Endothelial cell of umbilical vein (primary cell): Measurements from ENCODE around the gene GRAMD2B. TPM values are rescaled to one million over a fixed set of nuclear protein-coding genes. Genes with fewer than 3 reads are reported as not detected.

Experiments
- BruUV-seq: library from RNA; stranded (reverse); fragments of 400-500 nt; replicated peaks from 2 replicates; lab custom pipeline; 2021; lab: Mats Ljungman, UMichigan
- CTCF ChIA-PET: fragments of 300-600, 350-600 bp; sonication (Branson Sonifier 250); formaldehyde crosslinking; loops from one replicate; lab custom pipeline; 2021; ENCODE audit warnings: antibody characterized with exemption, inconsistent platforms; lab: Charles Lee
- POLR2A ChIA-PET: fragments of 300-600, 350-600 bp; sonication (Branson Sonifier 250); formaldehyde crosslinking; loops from one replicate; lab custom pipeline; 2021; ENCODE audit warnings: antibody characterized with exemption, inconsistent platforms; lab: Charles Lee
- DNase-seq: peaks from one replicate; pipeline ENCODE4 v3.0.0-alpha.2; 2011; ENCODE audit warnings: low read depth, low spot score
- FAIRE-seq: peaks from 2 replicates; lab custom pipeline; 2011; peaks lifted over from hg19 to GRCh38; lab: Jason Lieb, UNC
- H2AFZ ChIP-seq: 2 replicates; pipeline ENCODE4 v1.6.0; 2012; ENCODE audit warnings: low read depth, low read length, control low read depth, inconsistent platforms
- H3K27ac ChIP-seq: 2 replicates; pipeline ENCODE4 v1.5.1; 2011; ENCODE audit warnings: low read depth, mild to moderate bottlenecking, control low read depth, low read length, moderate library complexity; ENCODE audit not compliant: insufficient read depth
- H3K27me3 ChIP-seq, 2 experiments: 2 replicates each; pipeline versions ENCODE4 v1.6.0 to v1.6.1; 2011; ENCODE audit warnings: low read length in 2 of 2, mixed read lengths in 1 of 2; ENCODE audit not compliant: control insufficient read depth in 2 of 2, insufficient read depth in 2 of 2
- H3K36me3 ChIP-seq, 2 experiments: 2 replicates in 1 of 2; 3 replicates in 1 of 2; pipeline ENCODE4 v1.5.1; 2011; ENCODE audit warnings: low read length in 2 of 2, mild to moderate bottlenecking in 1 of 2, moderate library complexity in 1 of 2; ENCODE audit not compliant: control insufficient read depth in 2 of 2, insufficient read depth in 2 of 2; ENCODE audit errors: extremely low read depth in 1 of 2
- H3K4me1 ChIP-seq: 3 replicates; pipeline ENCODE4 v1.5.1; 2011; ENCODE audit warnings: mild to moderate bottlenecking, low read length; ENCODE audit not compliant: control insufficient read depth, insufficient read depth; ENCODE audit errors: extremely low read depth
- H3K4me2 ChIP-seq: 2 replicates; pipeline ENCODE4 v1.6.1; 2011; ENCODE audit warnings: low read length, control low read depth, mixed read lengths; ENCODE audit not compliant: insufficient read depth
- H3K4me3 ChIP-seq, 3 experiments: fragments of 200-600 bp in 1 of 3; sonication (generic), shearing (Covaris generic) in 1 of 3; replicated peaks in 1 of 3; 2 replicates each; pipeline ENCODE4 v1.5.1; 2011 to 2016; ENCODE audit warnings: control low read depth in 3 of 3, low read length in 3 of 3, mild to moderate bottlenecking in 2 of 3, inconsistent platforms in 1 of 3, low read depth in 1 of 3, moderate library complexity in 1 of 3; ENCODE audit not compliant: insufficient read depth in 1 of 3
- H3K79me2 ChIP-seq: 2 replicates; pipeline ENCODE4 v1.6.0; 2012; ENCODE audit warnings: low read length, inconsistent platforms; ENCODE audit not compliant: control insufficient read depth, insufficient read depth
- H3K9ac ChIP-seq: replicated peaks from 2 replicates; pipeline ENCODE3; 2011; ENCODE audit warnings: low read length, control low read depth; ENCODE audit not compliant: insufficient read depth; ENCODE audit errors: extremely low read depth
- H3K9me1 ChIP-seq: replicated peaks from 3 replicates; pipeline ENCODE4 v1.6.0; 2011; ENCODE audit warnings: mild to moderate bottlenecking, low read length; ENCODE audit not compliant: control insufficient read depth, insufficient read depth; ENCODE audit errors: extremely low read depth
- H3K9me3 ChIP-seq: replicated peaks from 2 replicates; pipeline ENCODE4 v1.5.1; 2012; ENCODE audit warnings: low read length, inconsistent platforms; ENCODE audit not compliant: control insufficient read depth, insufficient read depth
- H4K20me1 ChIP-seq: replicated peaks from 2 replicates; pipeline ENCODE3; 2011; ENCODE audit warnings: mild to moderate bottlenecking, low read length; ENCODE audit not compliant: control insufficient read depth, insufficient read depth; ENCODE audit errors: extremely low read depth
- CTCF ChIP-seq, 2 donors: IDR thresholded peaks; 1 replicate in 1 of 2; 2 replicates in 1 of 2; pipeline ENCODE4 v1.5.1; 2011; ENCODE audit warnings: low read length in 2 of 2, mild to moderate bottlenecking in 2 of 2, moderate library complexity in 2 of 2, control low read depth in 1 of 2, inconsistent platforms in 1 of 2, low read depth in 1 of 2; ENCODE audit not compliant: insufficient read depth in 1 of 2; ENCODE audit errors: extremely low read depth in 1 of 2
- EZH2 ChIP-seq: IDR thresholded peaks from 2 replicates; pipeline ENCODE4 v1.6.1; 2012; ENCODE audit warnings: borderline replicate concordance, low read depth, mild to moderate bottlenecking, moderate library complexity, low read length, inconsistent platforms; ENCODE audit not compliant: severe bottlenecking
- FOS ChIP-seq: IDR thresholded peaks from 2 replicates; pipeline ENCODE4 v1.6.1; 2011; ENCODE audit warnings: mild to moderate bottlenecking, low read length, moderate library complexity, borderline replicate concordance; ENCODE audit not compliant: insufficient read depth
- GATA2 ChIP-seq: IDR thresholded peaks from 2 replicates; pipeline ENCODE4 v1.7.0; 2011; ENCODE audit warnings: low read depth, mild to moderate bottlenecking, moderate library complexity, mixed read lengths, low read length; ENCODE audit not compliant: insufficient read length, insufficient read depth
- JUN ChIP-seq: IDR thresholded peaks from 2 replicates; pipeline ENCODE4 v1.6.1; 2011; ENCODE audit warnings: borderline replicate concordance, low read depth; ENCODE audit not compliant: insufficient read length, insufficient read depth
- MAX ChIP-seq: IDR thresholded peaks from 2 replicates; pipeline ENCODE4 v1.6.1; 2011; ENCODE audit not compliant: insufficient read depth, insufficient read length
- MYC ChIP-seq: IDR thresholded peaks from one replicate; pipeline ENCODE4 v1.6.1; 2011; ENCODE audit warnings: mild to moderate bottlenecking, low read depth, low read length
- POLR2A ChIP-seq: IDR thresholded peaks from 2 replicates; pipeline ENCODE4 v1.6.1; 2012; ENCODE audit warnings: low read depth, mild to moderate bottlenecking, control low read depth, low read length
- POLR2AphosphoS5 ChIP-seq: IDR thresholded peaks from 2 replicates; pipeline ENCODE4 v1.6.1; 2012; ENCODE audit warnings: low read depth, mild to moderate bottlenecking, control low read depth, low read length, moderate library complexity; ENCODE audit not compliant: insufficient read depth
- dilution Hi-C: fragments of 300-500 bp; cut with MboI; formaldehyde crosslinking; loops from one replicate; pipeline ENCODE4 v1.15.0; 2019; ENCODE audit warnings: low sequenced_read_pairs; ENCODE audit not compliant: extremely low pct_ligation_motif_present
- intact Hi-C: fragments of 100-400 bp; cut with micrococcal nuclease; formaldehyde crosslinking; loops from one replicate; pipeline ENCODE4 v1.10.0; 2022
- polyA plus RNA-seq, 4 experiments: library from polyadenylated mRNA; depleted of rRNA in 3 of 4; stranded (reverse) in 3 of 4; unstranded in 1 of 4; fragments of >200 nt; gene quantifications; 2 replicates each; pipeline versions ENCODE4 v1.2.1 to v1.2.3, GENCODE V29; 2011 to 2012; ENCODE audit warnings: missing spikeins in 1 of 4
- total RNA-seq: library from RNA; stranded (reverse); gene quantifications from 2 replicates; pipeline ENCODE4 v1.2.3, GENCODE V29; 2021

Gene GRAMD2B
- total and polyA plus RNA-seq, 2 donors (not counting 3 experiments of a cell fraction or from before 2014, with no cell fraction given): 2.0 to 5.5 TPM

DNA sequence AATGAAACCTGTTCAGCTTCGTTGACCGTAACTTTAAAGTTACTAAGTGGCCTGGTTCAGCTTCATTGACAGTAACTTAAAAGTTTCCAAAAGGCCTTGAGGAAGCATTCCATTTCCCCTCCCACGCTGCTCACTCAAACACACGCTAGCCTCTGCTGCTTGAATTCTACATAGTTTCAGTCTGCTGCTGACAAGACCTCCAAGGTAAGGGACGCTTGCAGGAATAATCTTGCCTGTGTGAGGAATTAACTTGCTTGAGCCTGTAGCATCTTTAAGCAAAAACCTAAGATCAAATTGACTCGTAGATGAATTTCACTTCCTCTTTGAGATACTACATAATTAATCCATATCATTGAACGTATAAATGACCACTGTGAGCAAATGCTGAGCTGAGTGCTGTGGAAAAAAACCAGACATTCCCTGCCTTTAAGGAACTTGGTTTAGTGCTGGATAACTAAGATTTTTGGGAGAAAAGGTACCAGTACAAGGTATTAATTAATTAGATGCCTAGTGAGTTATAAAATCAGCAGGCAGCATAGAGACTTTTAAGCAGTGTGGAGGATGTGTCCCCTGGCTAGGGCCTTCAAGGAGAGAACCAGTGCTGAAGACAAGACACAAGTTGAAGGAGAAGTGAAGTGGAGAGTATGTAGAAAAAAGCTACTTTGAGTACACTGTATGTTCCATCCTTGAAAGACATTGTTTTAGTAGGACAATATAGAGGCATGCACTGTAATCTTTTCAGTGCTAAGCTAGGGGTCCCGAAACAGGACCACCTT lies 39.2 kb downstream of the GRAMD2B start:
- POLR2A ChIA-PET: no interaction called here
- no peaks in the 10 kb centered on the region for H3K79me2 ChIP-seq
- H4K20me1 ChIP-seq: no peaks in the 10 kb centered on the region
- H3K4me2 ChIP-seq: no peak overlapping the region
- no peak overlapping the region for H3K9ac ChIP-seq
- dilution Hi-C loops (no loop called here), intact Hi-C loops (no loop called here)
- no peaks in the 10 kb centered on the region for H3K9me1 ChIP-seq
- H2AFZ ChIP-seq: no peak overlapping the region
- no TSS peak for BruUV-seq
- no peak for DNase-seq
- TF ChIP-seq GATA2: no peak
- TF ChIP-seq JUN: no peak
- TF ChIP-seq MAX: no peak
- TF ChIP-seq FOS: no peak
- no peak for TF ChIP-seq MYC
- no peak for TF ChIP-seq EZH2
- TF ChIP-seq POLR2AphosphoS5: no peak
- TF ChIP-seq CTCF (IDR thresholded peaks at IDR 0.05; ENCODE audit: extremely low read depth in 1 of 2, insufficient read depth in 1 of 2, low read depth in 1 of 2, low read length in 2 of 2): no peak
- TF ChIP-seq POLR2A: no peak
- H3K27me3 ChIP-seq: no peaks in the 10 kb centered on the region
- no peaks in the 10 kb centered on the region for H3K36me3 ChIP-seq
- FAIRE-seq: no peak
- H3K4me3 ChIP-seq: no peak overlapping the region
- CTCF ChIA-PET: interaction anchor here (1.6 kb wide), 1 partner anchor 12 kb away, joined by 5 read pairs; no protein-coding TSS in a partner anchor
- no peak overlapping the region for H3K27ac ChIP-seq
- H3K9me3 ChIP-seq: no peaks in the 10 kb centered on the region
- no peaks in the 10 kb centered on the region for H3K4me1 ChIP-seq
